8988T (cell line): Measurements from ENCODE around the gene TREML2.
"Not testable (repeated sequence)": the region's sequence is repeated elsewhere in the genome, so short reads cannot be mapped to it uniquely, and the experiment has no call there.

Source experiments
- DNase-seq: peaks from one replicate; pipeline ENCODE4 v3.0.0; 2011

Gene TREML2

GRCh38 chr6:41200901-41201763, at the start of gene TREML2:
TSS of gene TREML2 (minus strand) at chr6:41201149. CDS start at chr6:41201008, 141 bp downstream.
- no peak for DNase-seq

GRCh38 chr6:41247882-41248705, 47.1 kb upstream of the TREML2 start:
- no peak for DNase-seq

- no peak for DNase-seq
These were observed 46.4 kb upstream of the TREML2 start for GRCh38 chr6:41247288-41247865.

GRCh38 chr6:41246529-41246928, 45.6 kb upstream of the TREML2 start:
- not testable (repeated sequence) for DNase-seq

GRCh38 chr6:41239467-41240159, 38.7 kb upstream of the TREML2 start:
- no peak for DNase-seq

GRCh38 chr6:41237128-41237527, 36.2 kb upstream of the TREML2 start:
- no peak for DNase-seq

- no peak for DNase-seq
These were observed 35.3 kb upstream of the TREML2 start for GRCh38 chr6:41236276-41236675.

GRCh38 chr6:41232667-41233066, 31.7 kb upstream of the TREML2 start:
- DNase-seq = no peak

- no peak for DNase-seq
These were observed 30.3 kb upstream of the TREML2 start for GRCh38 chr6:41231246-41231645.

- DNase-seq = no peak
These were observed 28.8 kb upstream of the TREML2 start for GRCh38 chr6:41229721-41230120.

GRCh38 chr6:41228616-41229015, 27.7 kb upstream of the TREML2 start:
- no peak for DNase-seq

GRCh38 chr6:41228096-41228495, 27.1 kb upstream of the TREML2 start, which contains the start of gene TREML4:
TSS of gene TREML4 (plus strand) at chr6:41228349. CDS start at chr6:41228428, 79 bp downstream.
- no peak for DNase-seq

GRCh38 chr6:41226752-41227151, 25.8 kb upstream of the TREML2 start:
- no peak for DNase-seq

- DNase-seq = no peak
These were observed 23.9 kb upstream of the TREML2 start for GRCh38 chr6:41224800-41225199.

GRCh38 chr6:41222513-41222912, 21.6 kb upstream of the TREML2 start:
- no peak for DNase-seq

- DNase-seq = no peak
These were observed 21.1 kb upstream of the TREML2 start for GRCh38 chr6:41222045-41222444.

- no peak for DNase-seq
These were observed 15.7 kb upstream of the TREML2 start for GRCh38 chr6:41216616-41217015.

- DNase-seq = no peak
These were observed 14.8 kb upstream of the TREML2 start for GRCh38 chr6:41215777-41216176.

- no peak for DNase-seq
These were observed 13.8 kb upstream of the TREML2 start for GRCh38 chr6:41214559-41215238.

- no peak for DNase-seq
These were observed 8.8 kb upstream of the TREML2 start for GRCh38 chr6:41209547-41210320.

GRCh38 chr6:41208439-41209106, 7.6 kb upstream of the TREML2 start:
- no peak for DNase-seq
